ENCODE measurements around the gene FGD2. TPM values are rescaled to one million over a fixed set of nuclear protein-coding genes. Genes with fewer than 3 reads are reported as not detected.
A peak's percentile ranks its signal among the peaks of the same experiment; 100 is the strongest.

FGD2 gene
- total and polyA plus RNA-seq, 4 donors = 20.4 to 76.7 (median 40.1) TPM

DNA sequence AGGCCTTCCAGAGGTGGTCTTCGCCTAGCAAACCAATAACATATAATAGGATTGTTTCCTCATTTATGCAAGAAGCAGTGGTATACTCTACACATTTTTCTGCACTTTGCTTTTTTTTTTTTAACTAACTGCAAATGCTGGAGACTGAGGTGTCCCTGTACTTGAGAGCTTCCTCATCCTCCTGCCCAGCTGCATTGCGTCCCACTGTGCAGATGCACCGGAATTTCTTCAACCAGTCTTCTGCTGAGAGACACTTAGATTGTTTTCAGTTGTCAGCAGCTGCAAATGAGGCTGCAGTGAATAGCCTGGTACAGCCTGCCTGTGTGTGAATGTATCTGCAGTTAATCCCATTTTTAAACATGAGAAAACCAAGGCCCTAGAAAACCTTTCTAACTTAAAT lies 11.5 kb downstream of the FGD2 start:
- Histone ChIP-seq H3K27me3 (ENCODE audit: control insufficient read depth in 3 of 3, insufficient read depth in 3 of 3, low read length in 2 of 3) (no peaks in the 10 kb centered on the region), H3K36me3 (ENCODE audit: control insufficient read depth in 4 of 4, insufficient read depth in 4 of 4, low read length in 4 of 4) (peaks cover 0 to 6% (median 0%) of the 10 kb centered on the region in 4 donors), H3K4me3 (no peak overlapping the region), H3K9me3 (ENCODE audit: control insufficient read depth in 4 of 4, insufficient read depth in 3 of 4, low read length in 3 of 4) (no peaks in the 10 kb centered on the region), H3K4me1 (ENCODE audit: control insufficient read depth in 5 of 5, insufficient read depth in 5 of 5, low read length in 5 of 5) (peaks cover 0 to 3% (median 0%) of the 10 kb centered on the region in 5 donors), H3K9ac (ENCODE audit: insufficient read depth in 1 of 2, low read length in 2 of 2) (no peak overlapping the region), H3K27ac (ENCODE audit: low read depth in 1 of 2, low read length in 1 of 2) (no peak overlapping the region)
- ATAC-seq (ENCODE audit: insufficient read depth, low FRiP score) = no peak
- TF ChIP-seq CTCF (IDR thresholded peaks at IDR 0.05; ENCODE audit: control extremely low read depth, extremely low read depth) = no peak
- no peak for DNase-seq
- 62 to 84% methylated on average over 3 of the region's 3 CpGs for WGBS, 2 donors

DNA sequence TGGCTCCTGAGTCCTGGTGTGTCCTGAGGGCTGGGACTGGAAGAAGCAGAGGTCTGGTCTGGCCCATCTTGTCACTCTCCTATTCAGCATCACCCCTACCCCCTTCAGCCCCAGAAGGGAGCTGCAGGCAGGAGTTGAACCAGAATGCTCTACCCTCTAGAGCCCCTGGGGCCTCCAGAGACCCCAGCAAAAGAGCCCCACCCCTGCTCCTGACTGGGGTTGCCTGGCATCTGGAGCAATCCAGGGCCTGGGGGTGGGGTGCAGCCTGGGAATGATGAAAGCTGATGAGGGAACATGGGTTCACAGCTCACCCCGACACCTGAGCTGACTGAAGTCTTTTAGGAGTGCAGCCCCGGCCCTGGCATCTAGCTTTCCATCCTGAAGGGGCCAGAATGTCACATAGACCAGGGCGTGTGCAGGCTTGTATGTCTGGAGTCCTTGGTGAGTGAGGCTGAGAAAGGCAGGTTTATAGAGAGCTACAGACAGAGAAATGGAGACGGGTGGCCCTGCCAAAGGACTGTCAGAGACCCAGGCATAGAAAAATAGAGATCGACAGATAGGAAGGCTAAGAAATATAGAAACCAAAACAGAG lies 12.2 kb downstream of the FGD2 start:
- H3K9me3 ChIP-seq (ENCODE audit: control insufficient read depth in 4 of 4, insufficient read depth in 3 of 4, low read length in 3 of 4) = no peaks in the 10 kb centered on the region
- H3K4me1 ChIP-seq (ENCODE audit: control insufficient read depth in 5 of 5, insufficient read depth in 5 of 5, low read length in 5 of 5) = peaks cover 0 to 3% (median 0%) of the 10 kb centered on the region in 5 donors
- no peak overlapping the region for H3K27ac ChIP-seq (ENCODE audit: low read depth in 1 of 2, low read length in 1 of 2)
- H3K36me3 ChIP-seq (ENCODE audit: control insufficient read depth in 4 of 4, insufficient read depth in 4 of 4, low read length in 4 of 4) = peaks cover 0 to 6% (median 0%) of the 10 kb centered on the region in 4 donors
- no peaks in the 10 kb centered on the region for H3K27me3 ChIP-seq (ENCODE audit: control insufficient read depth in 3 of 3, insufficient read depth in 3 of 3, low read length in 2 of 3)
- no peak overlapping the region for H3K4me3 ChIP-seq
- 65 to 70% methylated on average over 5 of the region's 5 CpGs for WGBS, 2 donors
- no peak for TF ChIP-seq CTCF (IDR thresholded peaks at IDR 0.05; ENCODE audit: control extremely low read depth, extremely low read depth)
- no peak overlapping the region for H3K9ac ChIP-seq (ENCODE audit: insufficient read depth in 1 of 2, low read length in 2 of 2)
- DNase-seq (no peak), ATAC-seq (ENCODE audit: insufficient read depth, low FRiP score) (no peak)

- H3K27me3 ChIP-seq (ENCODE audit: control insufficient read depth in 3 of 3, insufficient read depth in 3 of 3, low read length in 2 of 3) = no peaks in the 10 kb centered on the region
- WGBS, 2 donors = 4 to 6% methylated on average over 8 of the region's 8 CpGs
- H3K27ac ChIP-seq (ENCODE audit: low read depth in 1 of 2, low read length in 1 of 2) = peak overlapping the region in 1 of 2 donors; percentile 35
- H3K9ac ChIP-seq (ENCODE audit: insufficient read depth in 1 of 2, low read length in 2 of 2) = no peak overlapping the region
- ATAC-seq (ENCODE audit: insufficient read depth, low FRiP score) (peak; percentile 94), DNase-seq (peak; percentile 87 to 90 (median 90))
- peaks cover 0 to 3% (median 0%) of the 10 kb centered on the region in 5 donors for H3K4me1 ChIP-seq (ENCODE audit: control insufficient read depth in 5 of 5, insufficient read depth in 5 of 5, low read length in 5 of 5)
- no peak overlapping the region for H3K4me3 ChIP-seq
- no peaks in the 10 kb centered on the region for H3K9me3 ChIP-seq (ENCODE audit: control insufficient read depth in 4 of 4, insufficient read depth in 3 of 4, low read length in 3 of 4)
- peak; percentile 89 for TF ChIP-seq CTCF (IDR thresholded peaks at IDR 0.05; ENCODE audit: control extremely low read depth, extremely low read depth)
- peaks cover 0 to 6% (median 0%) of the 10 kb centered on the region in 4 donors for H3K36me3 ChIP-seq (ENCODE audit: control insufficient read depth in 4 of 4, insufficient read depth in 4 of 4, low read length in 4 of 4)
These were observed 13.0 kb downstream of the FGD2 start for GRCh38 chr6:37018198-37019064.
